Dedifferentiated amniotic fluid mesenchymal stem cell (primary cell): ENCODE measurements around the gene EP400.

Experiments used
- DNase-seq: peaks from one replicate; pipeline ENCODE4 v3.0.0-alpha.2; 2016; ENCODE audit errors: extremely low spot score

The EP400 gene

GRCh38 chr12:131949431-131950181 lies at the start of gene EP400:
TSS of gene EP400 (plus strand) at chr12:131949942. CDS start at chr12:131960620, 10,678 bp downstream.
- DNase-seq: peak; percentile 93

- no peak for DNase-seq
These were observed 49.3 kb upstream of the EP400 start for GRCh38 chr12:131900397-131900796.

- DNase-seq: no peak
These were observed 48.1 kb upstream of the EP400 start for GRCh38 chr12:131901431-131902331.

- no peak for DNase-seq
These were observed 47.2 kb upstream of the EP400 start for GRCh38 chr12:131902332-131903241.

- no peak for DNase-seq
These were observed 46.2 kb upstream of the EP400 start for GRCh38 chr12:131903270-131904255.

GRCh38 chr12:131904346-131904745 lies 45.4 kb upstream of the EP400 start:
- DNase-seq: no peak

GRCh38 chr12:131905081-131905629 lies 44.6 kb upstream of the EP400 start:
- no peak for DNase-seq

GRCh38 chr12:131905630-131906091 lies 44.1 kb upstream of the EP400 start:
- no peak for DNase-seq

- DNase-seq: no peak
These were observed 42.2 kb upstream of the EP400 start for GRCh38 chr12:131907379-131908091.

- DNase-seq: no peak
These were observed 41.4 kb upstream of the EP400 start for GRCh38 chr12:131908092-131909080.

- no peak for DNase-seq
These were observed 40.5 kb upstream of the EP400 start for GRCh38 chr12:131909081-131909751.

- DNase-seq: no peak
These were observed 40.0 kb upstream of the EP400 start for GRCh38 chr12:131909752-131910219.

GRCh38 chr12:131910302-131911027 lies 39.3 kb upstream of the EP400 start:
- no peak for DNase-seq

GRCh38 chr12:131911028-131911650 lies 38.6 kb upstream of the EP400 start:
- DNase-seq: no peak

- DNase-seq: no peak
These were observed 37.8 kb upstream of the EP400 start for GRCh38 chr12:131911851-131912477.
